Skin of body (tissue), 2 donors: Measurements from ENCODE around the gene COQ4. TPM values are rescaled to one million over a fixed set of nuclear protein-coding genes. Genes with fewer than 3 reads are reported as not detected.
"Not testable (repeated sequence)": the region's sequence is repeated elsewhere in the genome, so short reads cannot be mapped to it uniquely, and the experiment has no call there.

Experiments
- DNase-seq: peaks from one replicate; lab custom pipeline; 2025; lab: John Stamatoyannopoulos, UW
- total RNA-seq: library from RNA; depleted of rRNA; stranded (reverse); fragments of >200 nt; gene quantifications from one replicate; pipeline ENCODE4 v1.2.3, GENCODE V29; 2014

The COQ4 gene
- total RNA-seq, 1 donor from 2014 or later, result 18.2 TPM

- DNase-seq, result no peak
Measured at GRCh38 chr9:128298535-128299482, 23.8 kb upstream of the COQ4 start.

DNA sequence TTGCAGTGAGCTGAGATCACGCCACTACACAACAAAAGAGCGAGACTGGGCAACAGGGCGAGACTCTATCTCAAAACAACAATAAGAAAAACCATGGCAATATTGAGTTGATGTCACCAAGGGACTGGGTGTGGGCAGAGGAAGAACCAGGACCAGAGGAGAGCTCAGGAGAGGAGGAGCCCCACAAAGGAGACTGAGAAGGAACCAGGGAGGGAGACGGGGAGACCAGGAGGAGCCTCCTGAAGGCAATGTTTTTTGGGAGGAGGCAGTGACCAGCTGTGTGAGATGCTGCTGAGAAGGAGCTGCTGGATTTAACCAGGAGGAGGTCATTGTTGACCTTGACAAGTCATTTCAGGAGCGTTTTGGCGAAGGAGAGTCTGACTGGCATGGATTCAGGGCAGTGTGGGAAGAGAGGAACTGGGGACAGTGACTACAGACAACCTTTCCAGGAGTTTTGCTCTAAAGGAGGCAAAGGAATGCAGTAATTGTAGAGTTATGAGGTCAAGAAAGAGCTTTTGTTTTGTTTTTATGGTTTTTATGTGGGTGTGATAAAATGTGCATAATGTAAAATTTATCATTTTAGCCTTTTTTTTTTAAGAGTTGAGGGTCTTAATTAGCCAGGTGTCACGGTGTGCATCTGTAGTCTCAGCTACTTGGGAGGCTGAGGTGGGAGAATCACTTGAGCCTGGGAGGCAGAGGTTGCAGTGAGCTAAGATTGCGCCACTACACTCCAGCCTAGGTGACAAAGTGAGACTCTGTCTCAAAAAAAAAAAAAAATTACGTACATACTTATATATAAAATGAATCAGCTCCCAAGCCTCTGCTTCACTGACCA, 18.3 kb upstream of the COQ4 start:
- no peak for DNase-seq

GRCh38 chr9:128304971-128305288, 17.7 kb upstream of the COQ4 start:
- no peak for DNase-seq

DNA sequence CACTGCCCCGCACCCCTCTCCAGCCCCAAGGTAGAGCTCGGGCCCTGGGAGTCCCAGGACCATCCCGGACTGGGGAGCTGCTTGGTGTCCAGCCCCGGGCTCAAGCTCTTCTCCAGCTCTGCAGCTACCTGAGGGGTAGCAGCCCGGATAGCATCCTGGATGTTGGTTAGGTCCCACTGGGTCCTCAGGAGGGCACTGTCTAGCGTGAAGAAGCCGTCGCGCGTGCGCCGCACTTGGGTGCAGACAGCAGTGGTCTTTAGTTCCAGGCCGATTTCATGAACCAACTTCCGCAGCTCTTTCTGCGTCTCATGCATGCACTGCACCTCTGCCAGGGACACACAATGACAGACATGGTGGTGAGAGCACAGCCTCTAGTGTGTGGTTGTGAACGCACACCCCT, 13.1 kb upstream of the COQ4 start:
- DNase-seq, result no peak

DNA sequence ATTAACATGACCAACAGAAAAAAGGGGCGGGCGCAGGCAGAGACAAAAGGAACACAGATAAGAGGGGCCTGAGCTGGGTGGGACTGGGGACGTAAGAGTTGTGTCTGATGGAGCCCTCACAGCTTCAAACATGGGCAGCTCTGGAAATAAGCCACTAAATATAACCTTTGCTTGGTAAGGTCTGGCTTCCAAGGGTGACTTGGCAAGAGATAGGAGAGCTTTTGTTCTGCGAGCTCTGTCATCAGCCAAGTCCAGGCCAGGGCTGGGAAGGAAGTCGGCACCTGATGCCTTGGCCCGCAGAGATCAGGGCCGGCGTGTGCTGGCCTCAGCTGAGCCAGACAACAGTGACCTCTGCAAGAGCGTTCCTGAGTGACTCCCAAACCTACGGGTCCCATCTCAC, 12.2 kb upstream of the COQ4 start:
- no peak for DNase-seq

- no peak for DNase-seq
Measured at GRCh38 chr9:128314697-128315096, 7.9 kb upstream of the COQ4 start.

DNA sequence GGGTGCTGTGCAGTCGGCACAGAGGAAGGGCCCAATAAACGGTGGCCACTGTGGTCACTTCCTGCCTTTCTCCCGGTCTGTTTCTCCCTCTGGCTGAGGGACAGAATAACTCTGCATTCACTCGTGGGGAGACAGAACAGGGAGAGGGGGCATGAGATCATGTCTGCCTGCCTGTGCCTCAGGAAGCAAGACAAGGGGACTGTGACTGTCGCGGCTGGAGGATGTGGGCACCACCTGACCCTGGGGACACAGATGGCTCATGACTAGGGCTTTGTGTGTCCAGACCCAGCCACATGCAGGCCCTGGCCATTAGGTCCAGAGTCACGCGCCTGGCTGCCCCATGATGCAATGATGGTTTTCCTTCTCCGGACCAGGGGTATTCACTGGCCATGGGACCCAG, 6.2 kb upstream of the COQ4 start:
- DNase-seq, result no peak

DNA sequence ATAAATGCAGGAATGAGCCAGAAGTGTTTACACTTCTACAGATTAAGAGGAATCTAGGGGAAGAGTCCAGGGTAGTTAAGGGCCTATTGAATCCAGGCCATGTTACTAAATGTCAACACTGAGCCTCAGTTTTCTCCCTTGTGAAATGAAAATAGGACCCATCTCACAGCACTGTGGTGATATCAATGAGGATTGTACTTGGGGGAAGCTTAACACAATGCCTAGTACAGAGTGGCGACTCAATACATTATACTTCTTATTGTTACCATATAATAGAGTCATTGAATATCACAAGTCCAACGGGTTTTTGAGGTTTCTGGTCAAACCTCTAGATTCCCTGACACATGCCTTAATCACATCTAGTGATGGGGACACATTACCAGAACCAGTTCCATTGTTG, 5.0 kb upstream of the COQ4 start:
- no peak for DNase-seq

GRCh38 chr9:128321343-128321742, 1.3 kb upstream of the COQ4 start:
- no peak for DNase-seq

GRCh38 chr9:128321879-128322403, 698 bp upstream of the COQ4 start:
- no peak for DNase-seq

- no peak for DNase-seq
Measured at GRCh38 chr9:128323212-128323730, 632 bp downstream of the COQ4 start.

DNA sequence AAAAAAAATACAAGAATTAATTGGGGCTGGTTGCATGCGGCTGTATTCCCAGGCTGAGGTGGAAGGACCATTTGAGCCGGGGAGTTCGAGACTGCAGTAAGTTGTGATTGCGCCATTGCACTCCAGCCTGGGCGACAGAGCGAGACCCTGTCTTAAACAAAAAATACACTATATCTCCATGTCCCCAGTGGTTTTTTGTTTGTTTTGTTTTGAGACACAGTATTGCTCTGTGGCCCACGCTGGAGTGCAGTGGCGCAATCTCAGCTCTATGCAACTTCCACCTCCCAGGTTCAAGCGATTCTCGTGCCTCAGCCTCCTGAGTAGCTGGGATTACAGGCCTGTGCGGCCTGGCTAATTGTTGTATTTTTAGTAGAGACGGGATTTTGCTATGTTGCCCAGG, 1.2 kb downstream of the COQ4 start:
- DNase-seq, result no peak

GRCh38 chr9:128324401-128324800, 1.8 kb downstream of the COQ4 start:
- DNase-seq, result no peak

GRCh38 chr9:128325629-128326028, 3.0 kb downstream of the COQ4 start:
- no peak for DNase-seq

- no peak for DNase-seq
Measured at GRCh38 chr9:128333451-128333869, 10.8 kb downstream of the COQ4 start.

DNA sequence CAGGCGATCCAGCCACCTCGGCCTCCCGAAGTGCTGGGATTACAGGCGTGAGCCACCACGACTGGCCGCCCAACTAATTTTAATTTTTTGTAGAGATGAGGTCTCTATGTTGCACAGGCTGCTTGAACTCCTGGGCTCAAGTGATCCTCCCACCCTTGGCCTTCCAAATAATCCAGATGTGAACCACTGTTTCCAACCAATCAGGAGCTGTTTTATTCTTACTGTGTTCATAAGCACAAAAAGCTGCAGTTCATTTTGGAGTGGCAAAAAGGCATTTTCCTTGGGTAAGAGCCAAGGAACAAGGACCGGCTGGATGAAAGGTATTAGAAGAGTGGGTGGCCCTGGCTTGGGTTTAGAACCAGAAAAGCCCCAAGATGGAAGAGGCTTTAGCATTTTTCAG, 12.5 kb downstream of the COQ4 start:
- DNase-seq, result peak; percentile 51

GRCh38 chr9:128335914-128336313, 13.3 kb downstream of the COQ4 start:
- no peak for DNase-seq

GRCh38 chr9:128337936-128338335, 15.3 kb downstream of the COQ4 start:
- DNase-seq, result no peak

DNA sequence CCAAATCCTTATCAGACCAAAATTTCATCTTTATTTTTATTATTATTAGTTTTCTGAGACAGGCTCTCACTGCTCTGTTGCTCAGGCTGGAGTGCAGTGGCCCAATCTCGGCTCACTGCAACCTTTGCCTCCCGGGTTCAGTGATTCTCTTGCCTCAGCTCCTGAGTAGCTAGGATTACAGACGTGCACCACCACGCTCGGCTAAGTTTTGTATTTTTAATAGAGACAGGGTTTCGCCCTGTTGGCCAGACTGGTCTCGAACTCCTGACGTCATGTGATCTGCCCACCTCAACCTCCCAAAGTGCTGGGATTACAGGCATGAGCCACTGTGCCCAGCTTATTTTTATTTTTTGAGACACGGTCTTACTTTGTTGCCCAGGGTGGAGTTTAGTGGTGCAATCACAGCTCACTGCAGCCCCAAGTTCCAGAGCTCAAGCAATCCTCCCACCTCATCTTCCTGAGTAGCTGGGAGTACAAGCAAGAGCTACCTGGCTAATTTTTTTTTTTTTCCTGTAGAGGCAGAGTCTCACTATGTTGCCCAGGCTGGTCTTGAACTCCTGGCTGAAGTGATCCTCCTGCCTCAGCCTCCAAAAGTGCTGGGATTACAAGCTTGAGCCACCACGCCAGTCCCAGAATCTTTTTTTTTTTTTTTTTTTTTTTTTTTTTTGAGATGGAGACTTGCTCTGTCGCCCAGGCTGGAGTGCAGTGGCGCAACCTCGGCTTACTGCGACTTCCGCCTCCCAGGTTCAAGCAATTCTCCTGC, 16.4 kb downstream of the COQ4 start:
- not testable (repeated sequence) for DNase-seq

DNA sequence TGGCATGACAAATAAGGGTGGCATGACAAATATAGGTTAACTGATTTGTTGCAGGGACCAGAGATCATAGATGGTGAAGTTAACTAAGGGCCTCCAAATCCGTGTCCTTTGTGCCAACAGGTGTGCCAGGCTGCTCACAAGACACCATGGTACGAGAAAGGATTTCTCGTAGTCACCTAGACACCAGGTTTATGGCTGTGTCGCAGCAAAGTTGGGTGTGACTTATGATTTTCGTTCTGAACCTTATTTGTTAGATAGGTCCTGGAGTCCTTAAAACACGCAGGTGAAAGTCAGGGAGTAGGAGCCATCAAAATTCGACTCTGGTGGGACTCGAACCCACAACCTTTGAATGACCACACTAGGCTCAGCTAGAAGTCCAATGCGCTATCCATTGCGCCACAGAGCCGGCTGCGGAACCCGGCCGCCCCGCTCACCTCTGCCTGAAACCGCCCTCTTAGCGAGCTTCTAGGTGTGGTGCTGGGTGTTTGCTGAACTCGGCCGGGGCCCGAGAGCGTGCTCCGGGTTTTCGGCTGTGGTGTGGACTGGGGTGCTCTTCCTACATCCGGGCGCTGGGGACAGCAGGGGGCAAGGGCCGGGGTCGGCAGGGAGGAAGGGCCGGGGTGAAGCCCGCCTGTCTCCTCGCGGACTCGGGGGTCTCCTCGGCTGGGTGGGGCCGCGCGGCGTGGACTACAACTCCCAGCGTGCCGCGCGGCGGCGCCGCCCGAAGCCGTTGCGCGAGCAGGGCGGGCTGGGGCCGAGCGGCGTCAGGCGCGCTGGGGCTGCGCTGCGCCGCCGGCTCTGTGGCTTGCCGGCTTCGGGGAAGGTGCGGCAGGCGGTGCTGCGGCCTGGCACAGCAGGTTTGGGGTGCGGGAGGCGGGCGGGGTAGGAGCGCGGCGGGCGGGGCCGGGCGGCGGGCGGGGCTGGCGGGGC, 17.4 kb downstream of the COQ4 start, which contains the start of gene SLC27A4:
SLC27A4 (plus strand) TSS at position 767 of the 930 bp plus-strand sequence. CDS start 2,606 bp downstream, outside the sequence.
- no peak for DNase-seq
